ENCODE results near the gene MVB12B.

- TF ChIP-seq EZH2 (IDR thresholded peaks at IDR 0.05) (no peak), CTCF (IDR thresholded peaks at IDR 0.05 in 2 of 3, conservative IDR thresholded peaks at IDR 0.05 in 1 of 3; ENCODE audit: borderline replicate concordance in 1 of 3, insufficient read depth in 1 of 3, low read depth in 2 of 3, low read length in 2 of 3) (no peak), ATF3 (IDR thresholded peaks at IDR 0.05) (no peak), ZBTB33 (IDR thresholded peaks at IDR 0.05; ENCODE audit: extremely low read depth, insufficient replicate concordance, low read length) (no peak), EZH2phosphoT487 (IDR thresholded peaks at IDR 0.05; ENCODE audit: borderline replicate concordance) (no peak), MAX (IDR thresholded peaks at IDR 0.05) (no peak), POLR2AphosphoS5 (IDR thresholded peaks at IDR 0.05; ENCODE audit: low read depth, low read length) (no peak), YY1 (IDR thresholded peaks at IDR 0.05; ENCODE audit: extremely low read depth, insufficient replicate concordance, low read depth, low read length) (no peak), CEBPB (IDR thresholded peaks at IDR 0.05; ENCODE audit: low read depth) (no peak), POLR2A (IDR thresholded peaks at IDR 0.05; ENCODE audit: borderline replicate concordance, extremely low read depth, insufficient read depth, insufficient read length) (no peak)
Observed at GRCh38 chr9:126439883-126440653, 113.4 kb downstream of the MVB12B start.

Measured in HCT116 (cell line).